Metanephros (tissue), 1 donor: Measurements from ENCODE around the gene TSSK1B. TPM values are rescaled to one million over a fixed set of nuclear protein-coding genes. Genes with fewer than 3 reads are reported as not detected.

Experiments
- total RNA-seq: library from RNA; depleted of rRNA; stranded (reverse); fragments of >200 nt; gene quantifications from one replicate; pipeline ENCODE4 v1.2.3, GENCODE V29; 2014

TSSK1B gene
- 0.70 TPM for total RNA-seq

GRCh38 chr5:113434889-113435288, at the start of gene TSSK1B:
Gene TSSK1B, minus strand, starts transcription at chr5:113434989. Its CDS starts 150 bp downstream, at chr5:113434839.

Other genes with a start within 250 kb of the TSSK1B start
- 57.7 TPM for gene MCC, start 53.5 kb upstream of the TSSK1B start, total RNA-seq
- 43.4 TPM for gene YTHDC2, start 78.7 kb upstream of the TSSK1B start, total RNA-seq